DOHH2 (cell line): Measurements from ENCODE around the gene ADGRG1.

Experiments
- H3F3A ChIP-seq: fragments of 200-600 bp; sonication (generic), shearing (Covaris generic); 2 replicates; pipeline ENCODE4 v1.6.0; 2016; ENCODE audit warnings: antibody characterized with exemption, mild to moderate bottlenecking; ENCODE audit not compliant: control insufficient read depth, insufficient read depth
- H3K27ac ChIP-seq: fragments of 200-600 bp; sonication (generic); 2 replicates; pipeline ENCODE4 v1.5.1; 2014; ENCODE audit warnings: low read depth, mild to moderate bottlenecking, low read length, moderate library complexity
- H3K27me3 ChIP-seq: fragments of 200-600 bp; sonication (generic); 2 replicates; pipeline ENCODE4 v1.6.1; 2014; ENCODE audit warnings: mild to moderate bottlenecking, low read length, mixed read lengths; ENCODE audit not compliant: control insufficient read depth
- H3K36me3 ChIP-seq: fragments of 200-600 bp; sonication (generic); 2 replicates; pipeline ENCODE4 v1.6.1; 2014; ENCODE audit warnings: mild to moderate bottlenecking, low read length, moderate library complexity, mixed read lengths; ENCODE audit not compliant: control insufficient read depth
- H3K4me1 ChIP-seq: fragments of 200-600 bp; sonication (generic); 2 replicates; pipeline ENCODE4 v1.6.1; 2014; ENCODE audit warnings: mild to moderate bottlenecking, low read length, mixed read lengths; ENCODE audit not compliant: control insufficient read depth
- H3K4me2 ChIP-seq: fragments of 200-600 bp; sonication (generic); 2 replicates; pipeline ENCODE4 v1.6.0; 2014; ENCODE audit warnings: mild to moderate bottlenecking, low read length, moderate library complexity
- H3K4me3 ChIP-seq: fragments of 200-600 bp; sonication (generic); 2 replicates; pipeline ENCODE4 v1.5.1; 2014; ENCODE audit warnings: mild to moderate bottlenecking, low read length, mixed read lengths
- H3K79me2 ChIP-seq: fragments of 200-600 bp; sonication (generic); 2 replicates; pipeline ENCODE4 v1.6.1; 2014; ENCODE audit warnings: mild to moderate bottlenecking, low read length, mixed read lengths; ENCODE audit not compliant: control insufficient read depth
- H3K9me2 ChIP-seq: fragments of 200-600 bp; sonication (generic); replicated peaks from 2 replicates; pipeline ENCODE4 v1.6.1; 2014; ENCODE audit warnings: mild to moderate bottlenecking, low read length, mixed read lengths; ENCODE audit not compliant: control insufficient read depth
- H3K9me3 ChIP-seq: fragments of 200-600 bp; sonication (generic); 2 replicates; pipeline ENCODE4 v1.6.1; 2014; ENCODE audit warnings: antibody characterized with exemption, low read length, mixed read lengths; ENCODE audit not compliant: control insufficient read depth, insufficient read depth
- H4K20me1 ChIP-seq: fragments of 200-600 bp; sonication (generic); 2 replicates; pipeline ENCODE4 v1.6.0; 2014; ENCODE audit warnings: low read depth, mild to moderate bottlenecking, antibody characterized with exemption, low read length, moderate library complexity; ENCODE audit not compliant: control insufficient read depth, insufficient read depth
- CTCF ChIP-seq: fragments of 200-600 bp; sonication (generic); IDR thresholded peaks from one replicate; pipeline ENCODE4 v1.5.1; 2014; ENCODE audit warnings: antibody characterized with exemption, mild to moderate bottlenecking, low read depth, low read length; ENCODE audit not compliant: poor library complexity, severe bottlenecking
- EZH2phosphoT487 ChIP-seq: fragments of 200-600 bp; sonication (generic); IDR thresholded peaks from 2 replicates; pipeline ENCODE4 v1.6.1; 2017; ENCODE audit warnings: borderline replicate concordance, mild to moderate bottlenecking, antibody characterized with exemption, low read length, moderate library complexity, mixed read lengths

ADGRG1 gene

GRCh38 chr16:57617604-57618111 lies 10.8 kb upstream of the ADGRG1 start:
- Histone ChIP-seq H3K27ac (no peak overlapping the region), H3K4me3 (no peak overlapping the region), H3K9me2 (no peaks in the 10 kb centered on the region), H4K20me1 (no peaks in the 10 kb centered on the region), H3K4me1 (no peaks in the 10 kb centered on the region), H3F3A (no peaks in the 10 kb centered on the region), H3K36me3 (no peaks in the 10 kb centered on the region), H3K9me3 (no peaks in the 10 kb centered on the region), H3K4me2 (no peak overlapping the region), H3K27me3 (no peaks in the 10 kb centered on the region), H3K79me2 (no peaks in the 10 kb centered on the region)
- TF ChIP-seq EZH2phosphoT487 (no peak), CTCF (no peak)

DNA sequence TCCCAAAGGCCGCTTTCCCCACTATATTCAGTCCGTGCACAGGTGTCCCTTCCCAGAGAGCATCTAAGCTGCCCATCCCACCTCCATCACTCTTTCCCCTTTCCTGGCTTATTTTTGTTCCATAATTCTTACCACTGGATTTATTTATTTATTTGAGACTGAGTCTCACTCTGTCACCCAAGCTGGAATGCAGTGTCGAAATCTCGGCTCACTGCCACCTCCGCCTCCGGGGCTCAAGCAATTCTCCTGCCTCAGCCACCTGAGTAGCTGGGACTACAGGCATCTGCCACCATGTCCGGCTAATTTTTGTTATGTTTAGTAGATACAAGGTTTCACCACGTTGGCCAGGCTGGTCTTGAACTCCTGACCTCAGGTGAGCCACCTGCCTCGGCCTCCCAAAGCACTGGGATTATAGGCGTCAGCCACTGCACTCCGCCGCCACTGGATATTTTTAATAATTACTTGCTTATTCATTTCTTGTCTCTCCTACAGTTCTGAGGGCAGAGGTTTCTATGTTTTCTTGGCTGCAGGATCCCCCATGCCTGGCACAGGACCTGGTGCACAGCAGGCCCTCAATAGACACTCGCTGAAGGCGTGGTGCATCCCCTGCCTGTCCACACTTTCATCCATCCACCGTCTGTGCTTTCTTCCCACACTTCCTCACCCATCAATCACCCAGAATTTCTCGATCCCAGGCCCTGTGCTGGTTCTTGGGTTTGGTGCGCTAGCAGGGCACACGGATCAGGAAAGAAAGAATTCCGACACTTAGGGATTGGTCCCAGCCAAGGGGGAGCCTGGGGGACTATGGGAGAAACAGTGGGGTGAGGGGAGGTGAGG lies 9.9 kb upstream of the ADGRG1 start:
- Histone ChIP-seq H3K9me3 (no peaks in the 10 kb centered on the region), H3K27me3 (no peaks in the 10 kb centered on the region), H3F3A (no peaks in the 10 kb centered on the region), H3K4me1 (no peaks in the 10 kb centered on the region), H3K27ac (no peak overlapping the region), H3K79me2 (no peaks in the 10 kb centered on the region), H3K9me2 (no peaks in the 10 kb centered on the region), H3K4me3 (no peak overlapping the region), H3K4me2 (no peak overlapping the region), H4K20me1 (no peaks in the 10 kb centered on the region), H3K36me3 (no peaks in the 10 kb centered on the region)
- TF ChIP-seq EZH2phosphoT487 (no peak), CTCF (no peak)

DNA sequence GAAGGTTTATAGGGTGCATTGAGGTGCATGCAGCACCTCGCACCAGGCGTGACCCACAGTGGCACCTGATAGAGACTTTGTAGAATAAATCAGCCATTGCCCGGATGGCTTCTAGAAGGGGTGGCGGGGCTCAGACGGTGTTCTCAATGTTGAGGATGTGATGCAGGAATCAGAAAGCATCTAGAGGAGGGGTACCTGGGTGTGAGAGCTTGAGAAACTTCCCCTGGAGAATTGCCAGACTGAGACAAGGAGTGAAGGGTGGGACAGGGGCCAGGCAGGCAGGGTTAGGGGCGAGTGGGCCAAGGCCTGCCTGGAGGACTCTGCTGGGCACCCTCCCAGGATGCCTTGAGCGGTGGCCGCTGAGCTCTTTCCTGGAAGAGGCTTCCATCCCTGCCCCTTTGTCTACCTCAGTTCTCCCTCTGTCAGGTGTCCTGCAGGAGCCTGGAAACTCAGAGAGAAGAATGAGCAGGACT lies 9.3 kb upstream of the ADGRG1 start:
- no peak for TF ChIP-seq EZH2phosphoT487
- TF ChIP-seq CTCF: no peak
- H4K20me1 ChIP-seq: no peaks in the 10 kb centered on the region
- no peaks in the 10 kb centered on the region for H3K79me2 ChIP-seq
- H3K27ac ChIP-seq: no peak overlapping the region
- no peaks in the 10 kb centered on the region for H3K9me2 ChIP-seq
- no peaks in the 10 kb centered on the region for H3F3A ChIP-seq
- H3K9me3 ChIP-seq: no peaks in the 10 kb centered on the region
- no peaks in the 10 kb centered on the region for H3K36me3 ChIP-seq
- no peak overlapping the region for H3K4me3 ChIP-seq
- H3K4me1 ChIP-seq: no peaks in the 10 kb centered on the region
- H3K4me2 ChIP-seq: no peak overlapping the region
- H3K27me3 ChIP-seq: no peaks in the 10 kb centered on the region
